Measurements from ENCODE around the gene FAM13A. TPM values are rescaled to one million over a fixed set of nuclear protein-coding genes. Genes with fewer than 3 reads are reported as not detected.

FAM13A gene
- total and polyA plus RNA-seq, 2 of the 13 experiments (the other 11 are each of a cell fraction or from before 2014, with no cell fraction given): 1.2 to 36.2 TPM

GRCh38 chr4:88879991-88880390, 177.0 kb downstream of the FAM13A start:
- Histone ChIP-seq H3K27ac (ENCODE audit: extremely low read length, insufficient read depth, low read length) (no peak overlapping the region), H3K79me2 (ENCODE audit: insufficient read depth, low read length) (no peaks in the 10 kb centered on the region), H4K20me1 (ENCODE audit: insufficient read depth, low read length) (no peaks in the 10 kb centered on the region), H3K9me3 (ENCODE audit: low read length) (no peaks in the 10 kb centered on the region), H3K4me3 (replicated peaks in 1 of 3; ENCODE audit: insufficient read depth in 1 of 3, low read depth in 2 of 3, low read length in 3 of 3) (no peak overlapping the region), H3K4me1 (ENCODE audit: insufficient read depth, low read length) (peaks cover 28% of the 10 kb centered on the region), H3K36me3 (replicated peaks in 1 of 2; ENCODE audit: control insufficient read depth in 1 of 2, insufficient read depth in 2 of 2, low read length in 2 of 2) (no peaks in the 10 kb centered on the region), H3K4me2 (ENCODE audit: low read depth, low read length) (peak overlapping the region; percentile 47; the same call in 1 of the 2 replicates), H3K27me3 (ENCODE audit: control insufficient read depth in 1 of 2, insufficient read depth in 2 of 2, low read length in 2 of 2) (peaks cover 0 to 1% of the 10 kb centered on the region in 2 experiments; a peak in 1 of 5 replicates), H3K9ac (ENCODE audit: insufficient read depth, low read depth, low read length) (no peak overlapping the region), H2AFZ (ENCODE audit: low read length) (peak overlapping the region; percentile 94)
- intact Hi-C loops (cut with micrococcal nuclease; ENCODE audit: unreplicated experiment): no loop called here
- CTCF ChIA-PET (ENCODE audit: low intra/inter-chr PET ratio, low total read pairs): no interaction called here
- in situ Hi-C loops (cut with HindIII; ENCODE audit: extremely low pct_ligation_motif_present, low pct_unique_long_range_greater_than_20kb): no loop called here
- ATAC-seq (no peak), FAIRE-seq (no peak), DNase-seq (ENCODE audit: low spot score) (no peak)
- POLR2A ChIA-PET: no interaction called here
- BruUV-seq (replicated peaks): no TSS peak
- WGBS (ENCODE audit: low lambda C conversion rate): 67% methylated on average over 4 of the region's 4 CpGs
- TF ChIP-seq TAF15 (IDR thresholded peaks at IDR 0.05; ENCODE audit: low read depth, low read length, poor library complexity, severe bottlenecking): no peak
- TF ChIP-seq GATA4 (IDR thresholded peaks at IDR 0.05; ENCODE audit: borderline replicate concordance, low read depth): no peak
- no peak for TF ChIP-seq ZBTB26 (CRISPR knock-in tag; IDR thresholded peaks at IDR 0.05; ENCODE audit: borderline replicate concordance)
- TF ChIP-seq PAX8 (CRISPR knock-in tag; IDR thresholded peaks at IDR 0.05; ENCODE audit: borderline replicate concordance): no peak
- TF ChIP-seq ZNF136 (CRISPR knock-in tag; IDR thresholded peaks at IDR 0.05; ENCODE audit: low read depth): no peak
- no peak for TF ChIP-seq MTERF4 (CRISPR knock-in tag; IDR thresholded peaks at IDR 0.05)
- TF ChIP-seq HDAC6 (IDR thresholded peaks at IDR 0.05; ENCODE audit: low read depth, low read length): no peak
- no peak for TF ChIP-seq BHLHE40 (IDR thresholded peaks at IDR 0.05; ENCODE audit: low read length)
- TF ChIP-seq RFXAP (CRISPR knock-in tag; IDR thresholded peaks at IDR 0.05; ENCODE audit: borderline replicate concordance): no peak
- TF ChIP-seq ZNF383 (CRISPR knock-in tag; IDR thresholded peaks at IDR 0.05; ENCODE audit: borderline replicate concordance): no peak
- TF ChIP-seq ZSCAN20 (CRISPR knock-in tag; IDR thresholded peaks at IDR 0.05; ENCODE audit: borderline replicate concordance): no peak
- no peak for TF ChIP-seq FLYWCH1 (CRISPR knock-in tag; IDR thresholded peaks at IDR 0.05)
- TF ChIP-seq CCAR2 (optimal IDR thresholded peaks at IDR 0.05; ENCODE audit: low read depth, low read length): no peak
- TF ChIP-seq REXO4 (CRISPR knock-in tag; IDR thresholded peaks at IDR 0.05; ENCODE audit: borderline replicate concordance): no peak
- no peak for TF ChIP-seq POLR2AphosphoS2 (IDR thresholded peaks at IDR 0.05; ENCODE audit: low read depth, low read length)
- TF ChIP-seq LBX2 (CRISPR knock-in tag; IDR thresholded peaks at IDR 0.05; ENCODE audit: borderline replicate concordance): no peak
- TF ChIP-seq MXD1 (CRISPR knock-in tag; IDR thresholded peaks at IDR 0.05): no peak
- no peak for TF ChIP-seq NRL (CRISPR knock-in tag; IDR thresholded peaks at IDR 0.05; ENCODE audit: borderline replicate concordance)
- TF ChIP-seq ZNF18 (CRISPR knock-in tag; IDR thresholded peaks at IDR 0.05; ENCODE audit: insufficient replicate concordance): no peak
